Activated naive CD8-positive, alpha-beta T cell treated with anti-CD3 and anti-CD28 coated beads for 36 hours (primary cell): ENCODE measurements around the gene GCLM. TPM values are rescaled to one million over a fixed set of nuclear protein-coding genes. Genes with fewer than 3 reads are reported as not detected.
"Not testable (repeated sequence)": the region's sequence is repeated elsewhere in the genome, so short reads cannot be mapped to it uniquely, and the experiment has no call there.

Experiments
- DNase-seq: peaks from one replicate; pipeline ENCODE4 v3.0.0; 2021
- H3K27ac Mint-ChIP-seq: one replicate; pipeline ENCODE4 v1.8.0; 2022; ENCODE audit warnings: mild to moderate bottlenecking, moderate library complexity, mixed read lengths
- H3K27me3 Mint-ChIP-seq: one replicate; pipeline ENCODE4 v1.8.0; 2022; ENCODE audit warnings: mild to moderate bottlenecking, mixed read lengths
- H3K36me3 Mint-ChIP-seq: one replicate; pipeline ENCODE4 v1.8.0; 2021; ENCODE audit warnings: mild to moderate bottlenecking, mixed read lengths
- H3K4me1 Mint-ChIP-seq: one replicate; pipeline ENCODE4 v1.8.0; 2021; ENCODE audit warnings: mixed read lengths
- H3K4me3 Mint-ChIP-seq: one replicate; pipeline ENCODE4 v1.8.0; 2022; ENCODE audit warnings: mild to moderate bottlenecking, moderate library complexity, mixed read lengths
- H3K9me3 Mint-ChIP-seq: one replicate; pipeline ENCODE4 v1.8.0; 2022; ENCODE audit warnings: mixed read lengths
- total RNA-seq, 2 experiments: library from RNA; stranded (reverse); gene quantifications; one replicate each; pipeline ENCODE4 v1.2.3, GENCODE V29; 2021

Gene GCLM
- total RNA-seq, 2 experiments from 2014 or later = 16.0 to 17.8 TPM

- no peak overlapping the region for H3K27ac Mint-ChIP-seq
- no peak for DNase-seq
- peaks cover 31% of the 10 kb centered on the region for H3K36me3 Mint-ChIP-seq
- H3K4me3 Mint-ChIP-seq = no peak overlapping the region
- peaks cover 10% of the 10 kb centered on the region for H3K4me1 Mint-ChIP-seq
- H3K9me3 Mint-ChIP-seq = no peaks in the 10 kb centered on the region
- no peaks in the 10 kb centered on the region for H3K27me3 Mint-ChIP-seq
Measured at GRCh38 chr1:93869653-93870052, 39.6 kb downstream of the GCLM start.

DNA sequence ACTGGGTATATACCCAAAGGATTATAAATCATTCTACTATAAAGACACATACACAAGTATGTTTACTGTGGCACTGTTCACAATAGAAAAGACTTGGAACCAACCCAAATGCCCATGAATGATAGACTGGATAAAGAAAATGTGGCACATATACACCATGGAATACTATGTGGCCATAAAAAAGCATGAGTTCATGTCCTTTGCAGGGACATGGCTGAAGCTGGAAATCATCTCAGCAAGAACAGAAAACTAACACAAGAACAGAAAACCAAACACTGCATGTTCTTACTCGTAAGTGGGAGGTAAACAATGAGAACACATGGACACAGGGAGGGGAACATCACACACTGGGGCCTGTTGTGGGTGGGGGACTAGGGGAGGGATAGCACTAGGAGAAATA, 40.7 kb downstream of the GCLM start:
- H3K27ac Mint-ChIP-seq = peak overlapping the region; percentile 14
- not testable (repeated sequence) for H3K9me3 Mint-ChIP-seq, H3K27me3 Mint-ChIP-seq, H3K4me3 Mint-ChIP-seq, H3K4me1 Mint-ChIP-seq, DNase-seq
- peaks cover 23% of the 10 kb centered on the region for H3K36me3 Mint-ChIP-seq

GRCh38 chr1:93865253-93865652, 44.0 kb downstream of the GCLM start:
- H3K9me3 Mint-ChIP-seq = no peaks in the 10 kb centered on the region
- peaks cover 1% of the 10 kb centered on the region for H3K4me1 Mint-ChIP-seq
- H3K27me3 Mint-ChIP-seq = no peaks in the 10 kb centered on the region
- H3K36me3 Mint-ChIP-seq = peaks cover 17% of the 10 kb centered on the region
- no peak for DNase-seq
- no peak overlapping the region for H3K27ac Mint-ChIP-seq
- no peak overlapping the region for H3K4me3 Mint-ChIP-seq

GRCh38 chr1:93864175-93864574, 45.1 kb downstream of the GCLM start:
- Mint-ChIP-seq H3K4me1 (peaks cover 1% of the 10 kb centered on the region), H3K36me3 (peaks cover 13% of the 10 kb centered on the region), H3K27me3 (no peaks in the 10 kb centered on the region), H3K4me3 (no peak overlapping the region), H3K9me3 (no peaks in the 10 kb centered on the region), H3K27ac (no peak overlapping the region)
- no peak for DNase-seq

- H3K36me3 Mint-ChIP-seq, DNase-seq, H3K27ac Mint-ChIP-seq, H3K4me3 Mint-ChIP-seq, H3K9me3 Mint-ChIP-seq, H3K4me1 Mint-ChIP-seq: not testable (repeated sequence)
- peaks cover 10% of the 10 kb centered on the region for H3K27me3 Mint-ChIP-seq
Measured at GRCh38 chr1:93857653-93858052, 51.6 kb downstream of the GCLM start.

- H3K27ac Mint-ChIP-seq, H3K4me3 Mint-ChIP-seq, H3K36me3 Mint-ChIP-seq, H3K4me1 Mint-ChIP-seq, DNase-seq, H3K9me3 Mint-ChIP-seq: not testable (repeated sequence)
- H3K27me3 Mint-ChIP-seq = peaks cover 10% of the 10 kb centered on the region
Measured at GRCh38 chr1:93855983-93856382, 53.2 kb downstream of the GCLM start.

DNA sequence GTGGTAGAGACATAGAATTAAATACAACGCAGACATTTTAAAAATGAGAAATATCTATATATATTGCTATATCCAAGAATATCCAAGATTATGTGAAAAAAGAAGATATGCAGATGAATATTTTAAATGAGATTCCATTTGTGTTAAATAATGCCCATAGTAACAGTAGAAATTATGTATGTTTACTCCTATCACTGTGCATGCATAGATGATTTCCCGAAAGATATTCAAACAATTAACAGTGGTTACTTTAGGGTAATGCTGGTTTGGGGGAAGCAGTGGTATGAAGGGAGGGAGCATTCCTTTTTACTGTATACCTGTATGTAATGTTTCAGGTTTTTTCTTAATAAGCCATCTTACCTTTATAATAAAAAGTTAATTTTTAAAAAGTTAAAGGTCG, 55.3 kb downstream of the GCLM start:
- peaks cover 4% of the 10 kb centered on the region for H3K4me1 Mint-ChIP-seq
- no peak for DNase-seq
- H3K27ac Mint-ChIP-seq = no peak overlapping the region
- no peaks in the 10 kb centered on the region for H3K9me3 Mint-ChIP-seq
- H3K4me3 Mint-ChIP-seq = no peak overlapping the region
- peaks cover 10% of the 10 kb centered on the region for H3K27me3 Mint-ChIP-seq
- no peaks in the 10 kb centered on the region for H3K36me3 Mint-ChIP-seq

GRCh38 chr1:93851878-93852277, 57.4 kb downstream of the GCLM start:
- H3K27ac Mint-ChIP-seq = no peak overlapping the region
- peaks cover 13% of the 10 kb centered on the region for H3K4me1 Mint-ChIP-seq
- peaks cover 16% of the 10 kb centered on the region for H3K27me3 Mint-ChIP-seq
- H3K9me3 Mint-ChIP-seq = no peaks in the 10 kb centered on the region
- no peak for DNase-seq
- H3K4me3 Mint-ChIP-seq = no peak overlapping the region
- H3K36me3 Mint-ChIP-seq = peaks cover 2% of the 10 kb centered on the region

DNA sequence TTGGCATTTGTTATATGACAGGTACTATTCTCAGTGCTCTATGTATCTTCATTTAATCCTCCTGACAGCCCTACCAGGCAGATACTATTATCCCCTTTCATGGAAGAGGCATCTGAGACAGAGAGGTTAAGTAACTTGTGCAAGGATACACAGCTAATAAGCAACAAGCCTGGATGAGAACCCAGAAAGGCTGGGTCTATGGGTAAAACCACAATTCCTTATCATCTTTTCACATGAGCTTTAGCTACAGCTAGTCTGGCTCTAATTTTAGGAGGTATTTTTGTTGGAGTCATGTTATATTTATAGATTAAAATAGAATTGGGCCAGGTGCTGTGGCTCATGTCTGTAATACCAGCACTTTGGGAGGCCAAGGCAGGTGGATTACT, 57.9 kb downstream of the GCLM start:
- Mint-ChIP-seq H3K27me3 (peaks cover 16% of the 10 kb centered on the region), H3K9me3 (no peaks in the 10 kb centered on the region), H3K36me3 (peaks cover 2% of the 10 kb centered on the region), H3K27ac (no peak overlapping the region), H3K4me1 (peaks cover 13% of the 10 kb centered on the region), H3K4me3 (no peak overlapping the region)
- no peak for DNase-seq

DNA sequence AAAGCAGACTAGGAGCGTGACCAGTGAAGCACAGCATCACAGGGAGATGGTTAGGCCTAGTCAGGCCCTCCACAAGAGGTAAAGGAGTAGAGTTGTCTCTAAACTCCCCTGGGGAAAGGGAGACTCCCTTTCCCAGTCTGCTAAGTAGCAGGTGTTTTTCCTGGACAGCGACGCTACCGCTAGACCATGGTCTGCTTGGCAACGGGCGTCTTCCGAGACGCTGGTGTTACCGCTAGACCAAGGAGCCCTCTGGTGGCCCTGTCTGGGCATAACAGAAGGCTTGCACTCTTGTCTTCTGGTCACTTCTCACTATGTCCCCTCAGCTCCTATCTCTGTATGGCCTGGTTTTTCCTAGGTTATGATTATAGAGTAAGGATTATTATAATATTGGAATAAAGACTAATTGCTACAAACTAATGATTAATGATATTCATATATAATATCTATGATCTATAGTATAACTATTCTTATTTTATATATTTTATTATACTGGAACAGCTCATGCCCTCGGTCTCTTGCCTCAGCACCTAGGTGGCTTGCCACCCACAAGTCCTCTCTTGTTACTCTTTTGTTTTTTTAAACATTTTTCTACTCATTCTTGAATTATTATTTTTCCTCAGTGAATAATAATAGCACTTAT, 58.4 kb downstream of the GCLM start:
- not testable (repeated sequence) for H3K4me3 Mint-ChIP-seq, H3K27ac Mint-ChIP-seq, H3K36me3 Mint-ChIP-seq, H3K9me3 Mint-ChIP-seq
- H3K4me1 Mint-ChIP-seq = peaks cover 15% of the 10 kb centered on the region
- peaks cover 16% of the 10 kb centered on the region for H3K27me3 Mint-ChIP-seq
- peak; percentile 43 for DNase-seq

DNA sequence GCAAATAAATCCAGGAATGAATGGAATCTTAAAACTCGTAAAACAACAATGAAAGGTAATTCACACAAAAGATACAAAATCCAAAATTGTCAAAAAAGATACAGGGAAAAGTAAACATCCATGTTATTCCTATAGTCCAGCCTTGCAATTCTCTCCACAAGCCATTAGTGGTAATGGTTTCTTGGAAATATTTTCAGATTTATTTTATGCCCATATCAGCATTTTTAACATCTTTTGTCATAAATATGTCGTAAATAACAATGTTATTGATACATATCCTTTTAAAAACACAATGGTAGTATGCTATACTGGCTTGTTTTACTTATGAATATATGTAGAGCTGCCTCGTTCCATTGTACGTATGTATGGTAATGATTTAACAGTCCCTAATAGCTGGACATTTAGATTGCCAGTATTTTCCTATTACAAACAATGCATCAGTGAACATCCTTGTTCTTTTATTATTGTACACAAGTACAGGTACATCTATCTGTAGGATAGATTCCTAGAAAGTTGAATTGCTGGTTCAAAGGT, 60.8 kb downstream of the GCLM start:
- H3K9me3 Mint-ChIP-seq = no peaks in the 10 kb centered on the region
- peak overlapping the region; percentile 90 for H3K4me3 Mint-ChIP-seq
- H3K4me1 Mint-ChIP-seq = peaks cover 28% of the 10 kb centered on the region
- no peak for DNase-seq
- peak overlapping the region; percentile 90 for H3K27ac Mint-ChIP-seq
- peaks cover 6% of the 10 kb centered on the region for H3K27me3 Mint-ChIP-seq
- H3K36me3 Mint-ChIP-seq = peaks cover 2% of the 10 kb centered on the region

DNA sequence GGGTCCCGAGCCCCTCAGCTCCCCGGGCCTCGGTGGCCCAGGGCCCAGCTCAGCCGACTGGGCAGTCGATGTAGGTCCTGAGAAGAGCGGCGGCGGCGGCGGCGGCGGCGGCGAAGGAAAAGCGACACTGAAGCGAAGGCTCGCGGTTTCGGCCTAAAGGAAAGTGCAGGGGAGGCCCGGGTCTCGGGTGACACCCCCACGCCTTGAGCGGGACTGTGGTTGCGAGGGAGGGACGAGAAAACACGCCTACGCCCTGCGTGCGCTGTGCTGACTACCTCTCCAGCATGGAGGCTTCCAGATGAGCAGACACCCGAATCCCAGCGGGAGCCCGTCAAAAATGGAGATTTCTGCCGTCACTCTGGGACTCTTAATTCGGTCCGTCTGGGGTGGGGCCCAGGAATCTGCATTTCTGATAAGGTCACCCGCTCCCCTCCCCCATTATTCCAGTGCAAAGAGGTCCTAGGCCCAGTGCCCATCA, 61.4 kb downstream of the GCLM start:
- H3K27me3 Mint-ChIP-seq = peaks cover 6% of the 10 kb centered on the region
- H3K4me1 Mint-ChIP-seq = peaks cover 28% of the 10 kb centered on the region
- no peaks in the 10 kb centered on the region for H3K9me3 Mint-ChIP-seq
- H3K4me3 Mint-ChIP-seq = peak overlapping the region; percentile 90
- DNase-seq = peak; percentile 58
- peaks cover 2% of the 10 kb centered on the region for H3K36me3 Mint-ChIP-seq
- peak overlapping the region; percentile 90 for H3K27ac Mint-ChIP-seq

DNA sequence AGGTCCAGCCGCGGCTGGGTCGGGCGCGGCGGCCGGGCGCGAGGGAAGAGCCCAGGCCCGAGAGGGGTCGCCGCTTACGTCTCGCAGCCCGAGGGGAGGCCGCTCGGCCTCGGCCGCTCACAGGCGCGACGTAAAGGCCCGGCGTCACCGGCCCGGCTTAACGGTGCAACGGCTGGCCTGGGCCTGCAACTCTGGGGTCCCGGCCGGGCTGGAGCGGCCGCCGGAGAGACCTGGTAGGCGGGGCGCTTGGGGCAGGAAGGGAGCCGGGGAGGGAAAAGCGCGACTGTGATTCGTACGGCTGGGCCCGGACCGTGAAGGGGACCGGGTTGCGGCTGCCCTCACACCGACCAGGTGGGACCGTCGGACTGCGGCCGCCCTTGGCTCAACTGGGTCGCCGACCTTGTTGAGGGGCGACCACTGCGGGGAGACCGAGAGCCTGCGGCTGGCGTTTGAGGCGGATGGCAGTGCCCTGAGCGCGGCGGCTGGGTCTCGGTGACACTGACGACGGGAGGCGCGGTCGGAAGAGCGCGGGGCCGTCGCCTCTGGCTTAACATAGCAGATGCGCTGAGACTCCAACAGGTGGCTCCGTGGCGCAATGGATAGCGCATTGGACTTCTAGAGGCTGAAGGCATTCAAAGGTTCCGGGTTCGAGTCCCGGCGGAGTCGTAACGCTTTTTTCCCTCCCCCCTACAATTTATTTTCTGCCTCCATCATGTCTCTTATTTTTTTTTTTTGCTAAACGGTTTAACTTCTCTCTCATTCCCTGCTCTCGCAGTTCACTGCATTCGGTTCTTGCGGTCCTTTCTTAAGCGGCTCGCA, 62.0 kb downstream of the GCLM start:
- H3K4me1 Mint-ChIP-seq = peaks cover 28% of the 10 kb centered on the region
- H3K27me3 Mint-ChIP-seq = peaks cover 6% of the 10 kb centered on the region
- H3K36me3 Mint-ChIP-seq = peaks cover 2% of the 10 kb centered on the region
- DNase-seq = peak; percentile 86
- no peaks in the 10 kb centered on the region for H3K9me3 Mint-ChIP-seq
- peak overlapping the region; percentile 90 for H3K4me3 Mint-ChIP-seq
- H3K27ac Mint-ChIP-seq = peak overlapping the region; percentile 90

- Mint-ChIP-seq H3K36me3 (peaks cover 2% of the 10 kb centered on the region), H3K27ac (peak overlapping the region; percentile 92), H3K4me1 (peaks cover 28% of the 10 kb centered on the region), H3K4me3 (peak overlapping the region; percentile 90), H3K27me3 (peaks cover 6% of the 10 kb centered on the region), H3K9me3 (no peaks in the 10 kb centered on the region)
- DNase-seq = peak; percentile 85
Measured at GRCh38 chr1:93846206-93846991, 62.8 kb downstream of the GCLM start.
